Activated T-helper 1 cell treated with anti-CD3 and anti-CD28 coated beads, Interleukin-2, amount 50 U/mL, for 16 hours (primary cell): Measurements from ENCODE around the gene RFX8.

Experiments
- DNase-seq, 2 donors: peaks; one replicate each; pipeline ENCODE4 v3.0.0-alpha.2; 2020; ENCODE audit warnings: low read depth in 1 of 2, low spot score in 1 of 2

The RFX8 gene

DNA sequence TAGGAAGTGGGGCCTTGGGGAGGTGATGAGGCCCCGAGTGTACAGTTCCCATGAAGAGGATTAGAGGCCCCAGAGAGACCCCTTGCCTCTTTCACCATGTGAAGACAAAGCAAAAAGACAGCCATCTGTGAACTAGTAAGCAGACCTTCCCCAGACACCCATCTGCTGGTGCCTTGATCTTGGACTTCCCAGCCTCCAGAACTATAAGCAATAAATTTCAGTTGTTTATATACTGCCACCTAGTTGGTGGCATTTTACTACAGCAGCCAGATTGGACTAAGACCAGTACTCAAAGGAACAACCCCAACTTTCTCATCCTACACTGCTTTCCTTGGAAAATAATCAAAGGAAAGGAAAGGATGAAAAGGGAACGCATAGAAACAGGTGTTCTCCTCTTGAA lies 59.7 kb downstream of the RFX8 start:
- no peak for DNase-seq

DNA sequence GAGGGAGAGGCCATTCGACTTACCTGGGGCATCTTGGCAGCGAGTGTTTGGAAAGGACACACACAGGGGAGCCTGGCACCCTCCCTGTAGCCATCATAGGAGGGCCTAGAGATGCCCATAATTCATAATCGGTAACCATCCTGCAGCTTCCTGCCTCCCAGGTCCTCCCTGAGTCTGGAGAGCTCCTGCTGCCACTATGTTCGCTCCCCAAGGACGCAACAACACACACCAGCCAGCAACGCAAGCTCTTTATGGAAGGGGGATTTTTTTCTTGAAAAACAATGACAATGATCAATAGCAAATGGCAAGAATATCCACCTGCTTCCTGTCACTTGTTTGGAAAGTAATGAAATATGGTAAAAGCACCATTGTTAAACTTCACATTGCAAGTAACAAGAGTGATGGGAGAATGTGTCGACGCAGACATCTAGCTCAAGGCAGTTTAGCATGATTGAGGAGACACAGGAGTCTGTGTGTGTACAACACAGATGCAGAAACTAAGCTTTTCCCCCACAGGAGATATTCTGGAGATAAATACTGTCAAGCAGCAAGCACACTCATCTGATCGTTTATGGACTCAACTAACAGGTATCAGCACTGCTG lies 62.7 kb downstream of the RFX8 start:
- no peak for DNase-seq

DNA sequence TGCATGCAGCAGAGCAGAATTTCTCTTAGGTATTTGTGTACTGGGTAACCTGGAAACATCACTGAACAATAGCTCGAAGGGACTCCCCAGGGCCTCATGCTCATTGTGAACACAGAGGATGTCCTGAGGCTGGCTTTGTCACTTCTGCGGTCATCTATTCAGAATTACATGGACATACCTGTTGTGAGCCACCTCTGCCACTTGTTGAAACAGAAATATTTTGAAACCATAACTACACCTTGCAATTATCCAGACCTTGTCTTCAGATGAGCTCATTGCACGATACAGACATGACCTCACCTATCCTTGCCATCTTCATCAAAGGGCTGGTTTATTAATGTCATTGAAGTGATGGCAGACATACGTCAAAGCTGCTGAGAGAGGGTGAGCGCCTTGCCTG lies 64.2 kb downstream of the RFX8 start:
- DNase-seq: no peak

GRCh38 chr2:101410114-101410513 lies 64.8 kb downstream of the RFX8 start:
- no peak for DNase-seq

GRCh38 chr2:101409699-101410098 lies 65.2 kb downstream of the RFX8 start:
- DNase-seq: no peak

DNA sequence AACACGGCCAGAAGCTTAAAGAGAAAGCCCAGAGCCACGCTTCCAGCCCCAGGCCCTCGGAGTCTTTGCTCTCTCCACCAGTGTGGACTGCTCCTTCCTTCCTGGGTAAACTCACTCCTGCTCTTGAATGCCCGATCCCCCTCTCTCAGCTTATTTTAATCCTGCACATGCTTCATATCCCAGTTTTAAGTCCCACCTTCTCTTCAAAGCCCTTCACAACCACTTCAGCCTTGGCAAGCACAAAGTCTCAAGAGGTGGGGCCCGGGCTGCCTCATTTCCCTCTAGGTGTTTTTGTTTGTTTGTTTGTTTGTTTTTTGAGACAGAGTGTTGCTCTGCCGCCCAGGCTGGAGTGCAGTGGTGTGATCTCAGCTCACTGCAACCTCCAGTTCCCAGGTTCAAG lies 66.0 kb downstream of the RFX8 start:
- no peak for DNase-seq

DNA sequence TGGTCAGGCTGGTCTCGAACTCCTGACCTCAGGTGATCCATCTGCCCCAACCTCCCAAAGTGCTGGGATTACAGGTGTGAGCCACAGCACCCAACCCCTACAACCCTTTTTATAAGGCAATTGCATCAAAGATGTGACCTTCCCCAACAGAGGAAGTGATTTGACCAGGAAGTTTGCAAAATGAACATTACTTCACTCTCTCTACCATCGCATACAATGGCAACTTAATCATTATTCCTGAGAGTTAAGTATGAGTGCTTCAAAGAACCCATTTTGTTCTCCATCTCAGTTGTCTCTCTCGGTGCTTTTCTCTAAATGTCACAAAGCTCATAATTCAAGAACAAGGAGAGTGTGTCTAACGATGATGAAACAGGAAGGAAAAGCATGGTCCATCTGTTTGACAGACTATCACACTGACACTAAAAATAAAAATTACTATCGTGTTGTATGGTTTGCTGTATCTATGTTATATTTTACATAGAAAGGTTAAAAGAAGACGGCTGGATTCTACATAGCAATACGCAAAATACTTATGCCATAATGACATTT lies 69.5 kb downstream of the RFX8 start:
- DNase-seq: no peak

DNA sequence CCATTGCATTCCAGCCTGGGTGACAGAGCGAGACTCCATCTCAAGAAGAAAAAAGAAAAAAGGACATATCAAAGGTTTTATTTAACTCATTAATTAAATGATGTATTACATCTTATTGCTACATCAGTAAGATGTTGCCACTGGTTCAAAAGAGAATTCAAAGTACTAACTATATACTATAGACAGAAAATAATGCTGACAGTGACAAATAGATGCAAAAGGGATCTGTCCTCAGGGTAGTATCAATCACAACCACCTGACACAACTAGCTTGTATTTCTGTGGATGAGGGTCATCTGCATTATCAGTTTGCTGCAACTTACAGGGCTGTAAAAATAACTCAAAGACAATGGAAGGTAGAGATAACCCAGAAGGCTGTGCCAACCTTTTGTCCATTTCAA lies 71.2 kb downstream of the RFX8 start:
- no peak for DNase-seq

- DNase-seq: no peak
Observed at GRCh38 chr2:101402630-101403029, 72.3 kb downstream of the RFX8 start.

GRCh38 chr2:101401906-101402305 lies 73.0 kb downstream of the RFX8 start:
- no peak for DNase-seq

DNA sequence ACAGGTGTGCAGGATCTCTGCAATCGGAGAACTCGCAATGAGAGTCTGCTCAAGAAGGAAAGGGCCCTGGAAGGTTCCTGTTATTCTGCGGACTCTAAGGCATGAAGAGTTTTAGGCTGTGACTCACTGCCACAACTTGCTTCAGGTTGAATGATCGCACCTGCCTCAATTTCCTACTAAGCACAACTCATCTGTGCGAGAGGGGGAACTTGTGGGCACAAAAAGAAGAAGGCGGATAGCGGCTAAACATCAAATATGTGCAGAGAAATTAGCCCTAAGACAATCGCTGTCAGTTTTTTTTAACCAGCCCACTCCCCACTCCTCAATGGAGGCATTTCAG lies 73.6 kb downstream of the RFX8 start:
- DNase-seq: no peak

DNA sequence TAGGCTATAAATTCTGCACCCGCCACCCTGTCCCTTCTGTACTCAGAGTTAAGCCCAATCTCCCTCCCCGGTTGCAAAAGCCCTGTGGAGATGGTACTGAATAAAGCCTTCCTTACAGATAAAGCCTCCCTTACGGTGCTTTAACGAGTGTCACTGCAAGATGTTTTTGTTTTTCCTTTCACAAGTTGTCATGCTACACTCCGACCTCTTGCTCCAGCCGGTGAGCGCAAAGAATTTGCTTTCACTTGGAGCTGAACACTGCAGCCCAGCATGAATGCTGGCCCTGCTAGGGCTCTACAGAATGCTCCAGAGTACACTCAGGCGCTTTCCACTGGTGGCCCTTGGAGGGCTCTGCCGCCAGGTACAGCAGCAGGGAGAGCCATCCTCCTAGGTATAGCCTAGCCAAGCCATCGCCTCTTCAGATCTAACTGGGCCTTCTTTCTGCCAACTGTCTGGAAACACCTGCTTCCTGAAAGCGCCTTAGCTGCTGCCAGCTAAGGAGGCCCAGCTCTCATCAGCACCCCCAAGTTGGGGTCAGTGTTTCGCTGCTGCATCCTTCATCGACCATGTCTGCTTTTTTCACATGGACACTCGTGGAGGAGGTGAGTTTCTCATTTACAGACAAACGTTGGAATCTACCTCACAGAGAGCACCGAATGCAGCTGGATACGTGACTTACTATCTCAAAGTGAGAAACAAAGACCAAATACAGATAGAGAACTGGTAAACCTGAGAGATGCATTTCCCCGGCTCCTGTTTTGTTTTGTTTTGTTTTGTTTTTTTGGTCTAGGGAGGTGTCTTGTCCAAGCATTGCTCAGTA lies 74.2 kb downstream of the RFX8 start:
- DNase-seq: no peak

GRCh38 chr2:101400048-101400447 lies 74.9 kb downstream of the RFX8 start:
- no peak for DNase-seq

- no peak for DNase-seq
Observed at GRCh38 chr2:101399021-101399799, 75.7 kb downstream of the RFX8 start.

GRCh38 chr2:101398116-101398821 lies 76.6 kb downstream of the RFX8 start:
- DNase-seq: no peak

DNA sequence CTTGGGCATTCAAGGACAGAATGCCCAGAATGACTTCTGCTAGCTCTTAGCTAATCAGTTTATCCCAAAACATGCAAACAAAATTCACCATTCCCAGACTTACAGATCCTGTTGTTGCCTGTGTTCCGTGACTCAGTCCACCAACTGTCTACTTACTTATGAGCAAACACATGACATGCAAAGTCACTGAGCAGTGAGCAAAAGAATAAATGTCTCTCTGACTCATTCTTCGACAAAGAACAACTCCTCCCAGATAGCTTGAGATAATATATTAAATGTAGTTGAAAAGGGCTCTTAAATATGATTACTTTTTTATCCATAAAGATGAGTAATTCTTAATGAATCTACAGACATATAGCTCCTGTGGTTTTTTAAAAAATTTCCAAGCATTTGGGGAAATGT lies 78.6 kb downstream of the RFX8 start:
- no peak for DNase-seq

GRCh38 chr2:101395545-101396315 lies 79.2 kb downstream of the RFX8 start:
- DNase-seq: no peak

DNA sequence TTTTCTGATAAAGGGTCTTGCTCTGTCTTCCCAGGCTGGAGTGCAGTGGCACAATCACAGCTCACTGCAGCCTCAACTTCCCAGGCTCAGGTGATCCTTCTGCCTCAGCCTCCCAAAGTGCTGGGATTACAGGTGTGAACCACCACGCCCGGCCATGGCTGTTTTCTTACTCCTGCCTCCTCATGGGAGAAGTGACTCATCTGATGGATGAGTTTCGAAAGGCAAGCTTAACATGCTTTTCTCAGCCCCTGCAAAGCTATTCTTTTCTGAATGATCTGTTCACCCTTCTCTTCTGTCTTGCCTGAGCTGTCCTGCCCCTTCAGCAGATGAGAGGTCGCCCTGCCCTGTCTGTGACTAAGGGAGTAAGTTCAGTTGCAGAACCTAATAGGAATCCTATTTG lies 86.7 kb downstream of the RFX8 start:
- no peak for DNase-seq

GRCh38 chr2:101387151-101387834 lies 87.6 kb downstream of the RFX8 start, which contains the start of gene CREG2:
Gene CREG2, minus strand, starts transcription at chr2:101387503. Its CDS starts 46 bp downstream, at chr2:101387457.
- peak; percentile 20 to 31 for DNase-seq

GRCh38 chr2:101386599-101387150 lies 88.2 kb downstream of the RFX8 start:
- DNase-seq: no peak
